NCI-H748 (cell line): ENCODE measurements around the gene DEXI.

Source experiments
- DNase-seq: peaks from one replicate; lab custom pipeline; 2025; ENCODE audit not compliant: unreplicated experiment; lab: John Stamatoyannopoulos, UW

DEXI gene

GRCh38 chr16:10895053-10895946, 47.0 kb downstream of the DEXI start:
- no peak for DNase-seq

DNA sequence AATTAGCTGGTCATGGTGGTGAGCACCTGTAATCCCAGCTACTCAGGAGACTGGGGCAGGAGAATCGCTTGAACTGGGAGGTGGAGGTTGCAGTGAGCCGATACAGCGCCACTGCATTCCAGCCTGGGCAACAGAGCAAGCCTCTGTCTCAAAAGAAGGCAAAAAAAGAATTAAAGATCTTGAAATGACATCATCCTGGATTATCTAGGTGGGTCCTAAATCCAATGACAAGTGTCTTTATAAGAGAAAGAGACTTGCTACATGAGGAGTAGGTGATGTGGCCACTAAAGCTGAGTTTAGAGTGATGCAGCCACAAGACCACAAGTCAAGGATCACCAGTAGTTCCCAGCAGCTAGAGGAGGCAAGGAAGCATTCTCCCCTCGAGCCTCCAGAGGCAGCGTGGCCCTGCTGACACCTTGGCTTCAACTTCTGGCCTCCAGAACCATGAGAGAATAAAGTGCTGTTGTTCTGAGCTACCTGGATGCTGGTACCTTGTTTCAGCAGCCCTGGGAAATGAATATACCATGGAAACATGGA, 49.4 kb downstream of the DEXI start:
- DNase-seq = no peak

GRCh38 chr16:10889855-10890254, 52.4 kb downstream of the DEXI start:
- DNase-seq = no peak

GRCh38 chr16:10888320-10888937, 53.8 kb downstream of the DEXI start:
- no peak for DNase-seq

GRCh38 chr16:10885246-10885645, 57.0 kb downstream of the DEXI start:
- no peak for DNase-seq

DNA sequence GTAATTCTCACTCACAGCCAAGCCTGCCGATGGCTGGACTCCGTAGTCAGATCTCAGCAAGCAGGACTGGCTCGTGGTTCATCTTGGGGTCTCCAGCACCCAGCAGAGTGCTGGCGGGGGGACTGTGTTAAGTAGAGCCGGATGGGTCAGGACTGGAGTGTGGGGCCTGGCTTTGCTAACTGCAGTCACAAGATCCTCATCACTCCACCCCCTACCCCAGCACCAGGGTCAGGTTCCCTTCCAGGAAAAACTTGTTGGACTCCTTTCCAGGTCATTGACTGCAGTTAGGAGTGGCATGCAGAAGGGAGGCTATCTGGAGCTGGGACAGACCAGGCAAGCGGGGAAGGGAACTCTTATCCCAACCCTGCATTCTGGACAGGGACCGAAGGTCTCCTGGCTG, 59.3 kb downstream of the DEXI start:
- no peak for DNase-seq

DNA sequence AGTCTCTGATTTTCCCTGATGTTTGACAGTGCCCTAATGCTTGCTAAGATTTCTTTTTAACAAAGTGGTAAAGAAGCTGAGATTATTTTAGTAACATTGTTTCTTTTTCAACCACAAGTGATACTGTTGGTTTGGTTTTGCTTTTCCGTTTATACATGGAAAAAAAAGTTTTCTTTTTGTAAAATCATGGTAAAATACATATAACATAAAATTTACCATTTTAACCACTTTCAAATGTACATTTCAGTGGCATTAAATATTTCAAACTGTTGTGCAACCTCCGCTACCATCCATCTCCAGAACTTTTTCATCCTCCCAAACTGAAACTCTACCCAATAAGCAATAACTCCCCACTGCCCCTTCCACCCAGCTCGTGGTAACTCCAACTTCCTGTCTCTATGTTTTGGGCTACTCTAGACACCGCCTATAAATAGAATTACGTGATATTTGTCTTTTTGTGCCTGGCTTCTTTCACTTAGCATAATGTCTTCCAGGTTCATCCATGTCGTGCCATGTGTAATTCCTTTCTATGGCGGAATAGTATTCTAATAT, 60.7 kb downstream of the DEXI start:
- no peak for DNase-seq

GRCh38 chr16:10880594-10881452, 61.4 kb downstream of the DEXI start:
- no peak for DNase-seq

DNA sequence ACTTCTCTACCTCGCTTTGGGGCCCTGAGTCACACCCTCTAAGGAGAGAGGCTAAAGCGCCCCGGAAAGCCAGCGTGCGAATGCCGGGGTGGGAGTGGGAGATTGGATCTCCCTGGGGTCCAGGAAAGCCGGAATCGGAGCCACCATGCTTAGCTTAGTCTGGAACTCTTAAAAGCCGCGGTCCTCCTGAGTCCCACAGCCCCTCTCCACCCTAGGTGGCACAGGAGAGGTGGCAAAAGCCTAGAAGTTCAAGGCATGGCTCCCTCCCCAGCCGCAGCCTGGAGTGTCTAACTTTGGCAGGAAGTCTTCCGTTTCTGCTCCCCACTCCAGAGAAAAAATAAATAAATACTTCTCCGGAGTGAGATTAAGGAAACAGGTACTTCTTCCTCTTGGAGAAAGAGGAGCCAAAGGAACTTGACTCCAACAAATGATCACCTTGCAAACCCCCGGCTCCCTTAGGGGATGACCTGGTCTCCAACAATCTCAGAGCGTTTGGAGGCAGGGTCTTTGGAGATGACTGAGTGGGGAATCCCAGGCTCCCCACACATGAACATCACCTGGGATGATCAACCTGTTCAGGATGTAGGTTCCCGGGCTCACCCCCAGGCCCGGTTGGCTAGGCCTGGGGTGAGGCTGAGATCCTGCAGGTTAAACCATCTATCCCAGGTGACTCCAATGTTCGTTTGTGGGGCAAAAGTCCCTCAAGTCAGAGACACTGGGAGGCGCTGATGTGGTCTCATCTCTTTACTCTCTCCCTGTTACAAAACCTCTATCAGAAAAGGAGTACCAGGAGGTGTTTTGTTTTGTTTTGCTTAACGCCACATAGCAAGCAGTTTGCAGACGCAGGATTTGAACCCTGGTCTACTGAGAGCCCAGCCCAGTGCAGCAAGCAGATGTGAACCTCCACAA, 62.3 kb downstream of the DEXI start:
- DNase-seq = no peak
